SKM-1 (cell line): ENCODE measurements around the gene NPAS3.

Source experiments
- DNase-seq: peaks from one replicate; lab custom pipeline; 2025; ENCODE audit not compliant: unreplicated experiment; lab: John Stamatoyannopoulos, UW

The NPAS3 gene

DNA sequence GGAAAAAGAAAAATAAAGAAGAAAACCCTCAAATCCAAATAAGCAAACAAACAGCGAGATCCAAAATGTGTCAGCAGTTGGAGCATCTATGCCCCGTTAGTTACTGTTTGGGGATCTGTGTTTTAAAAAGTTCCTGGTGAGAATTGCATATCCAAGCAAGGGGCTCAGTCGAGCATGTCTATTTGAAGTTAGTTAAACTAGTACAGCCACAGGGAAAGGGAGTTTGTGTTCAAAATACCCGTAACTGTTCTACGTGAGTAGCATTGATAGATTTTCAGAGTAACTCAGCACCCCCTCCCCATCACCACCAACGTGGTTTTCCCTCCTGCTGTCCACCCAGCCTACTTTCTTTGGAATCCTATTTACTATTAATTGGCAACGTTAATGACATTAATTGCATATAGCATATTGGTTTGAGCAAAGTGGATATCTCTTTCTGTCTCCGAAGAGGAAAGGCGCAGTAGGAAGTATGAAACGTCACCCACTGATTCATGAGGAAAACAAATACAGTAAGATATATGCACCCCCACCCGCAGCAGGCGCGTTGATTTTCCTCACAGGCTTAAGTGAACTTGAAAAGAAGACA is 1.5 kb downstream of the NPAS3 start:
- no peak for DNase-seq

GRCh38 chr14:32940711-32941667 is 2.3 kb downstream of the NPAS3 start:
- no peak for DNase-seq

GRCh38 chr14:32941668-32942065 is 3.0 kb downstream of the NPAS3 start:
- no peak for DNase-seq

- DNase-seq = no peak
Measured at GRCh38 chr14:32947081-32947480, 8.4 kb downstream of the NPAS3 start.

GRCh38 chr14:32947792-32948191 is 9.1 kb downstream of the NPAS3 start:
- no peak for DNase-seq

DNA sequence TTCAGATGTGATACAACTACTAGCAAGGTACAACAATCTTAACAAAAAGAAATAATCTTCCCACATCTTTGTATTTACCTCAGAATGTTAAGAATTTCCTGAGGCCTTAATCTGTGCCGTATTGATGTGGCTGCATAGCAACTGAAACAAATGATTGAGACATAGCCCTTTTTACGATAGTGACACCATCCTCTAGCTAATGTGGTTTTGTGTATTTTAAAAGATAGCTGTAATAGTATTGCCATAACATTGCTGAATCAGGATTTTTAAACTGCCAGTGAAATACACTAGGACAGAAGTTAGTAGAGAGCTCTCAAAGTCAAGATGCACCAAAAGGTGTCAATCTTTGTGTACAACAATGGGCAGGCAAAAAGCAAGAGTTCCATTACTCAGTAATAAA is 11.9 kb downstream of the NPAS3 start:
- DNase-seq = no peak

DNA sequence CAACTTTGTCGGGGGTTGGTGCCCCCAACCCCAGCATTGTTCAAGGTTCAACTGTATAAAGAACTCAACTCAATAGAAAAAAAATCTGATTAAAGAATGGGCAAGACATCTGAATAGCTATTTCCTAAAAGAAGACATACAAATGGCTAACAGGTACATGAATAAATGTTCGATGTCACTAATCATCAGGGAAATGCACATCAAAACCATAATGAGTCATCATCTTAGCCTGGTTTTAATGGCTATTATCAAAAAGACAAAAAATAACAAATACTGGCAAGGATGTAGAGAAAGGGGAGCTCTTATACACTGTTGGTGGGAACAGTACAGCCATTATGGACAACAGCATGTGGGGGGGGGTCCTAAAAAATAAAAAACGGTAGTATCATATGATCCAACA is 28.7 kb downstream of the NPAS3 start:
- no peak for DNase-seq

DNA sequence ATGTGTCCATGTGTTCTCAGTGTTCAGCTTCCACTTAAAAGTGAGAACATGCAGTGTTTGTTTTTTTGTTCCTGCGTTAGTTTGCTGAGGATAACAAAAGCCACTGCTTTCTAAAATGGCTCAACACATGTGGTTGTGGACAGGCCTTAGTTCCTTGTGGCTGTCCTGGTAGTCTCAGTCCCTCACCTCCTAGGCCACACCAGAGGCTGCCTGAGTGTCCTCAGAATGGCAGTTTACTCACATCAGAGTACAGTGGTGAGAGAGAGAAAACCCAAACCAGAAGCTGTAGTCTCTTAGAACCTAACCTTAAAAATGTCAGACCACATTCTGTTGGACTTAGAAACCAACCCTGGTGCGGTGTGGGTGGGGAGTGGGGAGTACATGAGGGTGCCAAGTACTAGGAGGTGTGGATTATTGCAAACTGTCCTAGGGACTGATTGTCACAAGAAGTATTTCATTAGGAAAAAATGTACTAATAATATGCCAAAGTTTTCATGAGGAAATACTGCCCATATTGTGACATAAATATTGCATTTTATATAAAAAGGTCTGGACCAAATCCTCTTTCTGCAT is 30.4 kb downstream of the NPAS3 start:
- no peak for DNase-seq

- DNase-seq = no peak
Measured at GRCh38 chr14:32977913-32978312, 39.2 kb downstream of the NPAS3 start.

- no peak for DNase-seq
Measured at GRCh38 chr14:32978691-32979255, 40.1 kb downstream of the NPAS3 start.

GRCh38 chr14:32980178-32980901 is 41.7 kb downstream of the NPAS3 start:
- DNase-seq = no peak

GRCh38 chr14:32980902-32981501 is 42.3 kb downstream of the NPAS3 start:
- no peak for DNase-seq

DNA sequence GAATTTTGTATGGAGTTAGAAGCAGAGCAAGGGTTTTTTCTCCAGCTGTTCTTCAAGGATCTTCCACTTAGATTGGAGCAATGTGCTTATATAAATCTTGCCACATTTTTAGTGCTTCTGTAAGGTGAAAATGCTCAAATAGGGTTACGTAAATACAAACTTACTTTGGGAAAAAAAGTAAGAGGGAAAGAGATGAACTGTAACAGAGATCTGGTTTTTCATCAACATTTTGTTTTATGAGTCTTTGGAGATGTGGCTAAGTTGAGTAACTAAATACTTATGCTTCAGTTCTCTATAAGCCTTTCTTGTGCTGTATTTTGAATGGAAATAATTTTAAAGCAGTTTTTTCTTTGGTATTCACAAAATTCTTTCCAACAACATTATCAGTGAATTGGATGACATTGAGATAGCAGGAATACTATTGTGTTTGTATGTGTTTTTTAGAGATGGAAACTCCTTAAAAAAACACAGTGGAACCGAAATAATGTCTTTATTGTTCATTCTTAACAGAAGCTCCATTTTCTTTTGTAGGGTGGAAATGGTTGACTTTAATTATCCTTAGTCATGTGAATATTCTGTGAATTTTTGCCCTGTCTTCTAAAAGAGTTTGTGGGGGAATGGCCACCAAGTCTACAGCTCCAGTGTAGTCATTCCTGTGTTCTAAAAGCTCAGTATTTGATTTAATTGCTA is 45.7 kb downstream of the NPAS3 start:
- DNase-seq = no peak

DNA sequence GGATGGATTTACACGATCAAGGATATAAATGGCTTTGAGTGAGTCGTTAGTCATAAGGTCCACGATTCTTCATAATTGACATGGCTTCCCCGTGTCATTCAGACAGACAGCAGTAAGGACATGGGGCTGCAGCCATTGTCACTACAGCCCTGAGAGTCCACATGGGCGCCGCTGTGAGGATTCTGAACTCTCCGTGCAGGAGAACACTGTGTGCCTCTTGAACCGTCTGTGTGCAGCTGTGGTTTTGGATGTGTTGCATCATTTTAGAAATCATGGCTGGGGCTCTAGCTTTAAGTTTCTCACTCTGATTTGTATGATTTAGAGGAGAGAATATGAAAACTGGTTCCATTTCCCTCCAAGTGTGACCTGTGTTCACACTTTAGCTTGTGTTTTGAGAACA is 47.2 kb downstream of the NPAS3 start:
- no peak for DNase-seq

DNA sequence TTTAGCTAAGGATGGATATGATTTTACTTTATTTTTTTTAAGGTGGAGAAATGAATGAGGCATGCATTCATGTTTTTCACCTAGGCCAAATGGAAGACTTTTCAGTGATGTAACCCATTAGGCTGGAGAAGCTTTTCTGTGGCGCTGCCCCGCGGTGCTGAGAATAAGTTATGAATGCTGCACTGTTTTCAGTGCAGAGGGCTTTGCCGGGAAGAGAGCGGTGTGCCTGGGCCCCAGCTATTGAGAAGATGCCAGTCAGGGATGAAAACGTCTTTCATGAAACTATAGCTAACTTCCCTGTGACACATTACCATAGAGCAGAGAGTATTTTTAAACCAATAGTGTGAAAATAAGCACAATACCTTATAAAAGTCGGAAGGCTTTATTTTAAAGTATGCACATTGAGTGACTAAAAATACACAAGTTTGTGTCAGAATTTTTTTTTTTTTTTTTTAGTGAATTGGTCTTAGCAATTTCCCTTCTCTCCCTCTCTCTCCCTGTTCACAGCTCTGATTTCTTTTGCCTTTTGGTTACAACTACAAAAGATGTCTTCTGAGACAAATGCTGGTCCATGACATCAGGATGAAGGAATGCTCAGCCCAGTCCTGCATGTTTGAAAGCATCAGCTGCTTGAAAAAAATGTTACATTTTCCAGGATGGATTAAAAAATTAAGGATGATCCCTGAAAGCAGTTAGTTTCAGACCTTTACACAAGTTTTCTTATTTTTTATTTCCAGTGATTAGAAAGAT is 48.3 kb downstream of the NPAS3 start:
- DNase-seq = no peak

DNA sequence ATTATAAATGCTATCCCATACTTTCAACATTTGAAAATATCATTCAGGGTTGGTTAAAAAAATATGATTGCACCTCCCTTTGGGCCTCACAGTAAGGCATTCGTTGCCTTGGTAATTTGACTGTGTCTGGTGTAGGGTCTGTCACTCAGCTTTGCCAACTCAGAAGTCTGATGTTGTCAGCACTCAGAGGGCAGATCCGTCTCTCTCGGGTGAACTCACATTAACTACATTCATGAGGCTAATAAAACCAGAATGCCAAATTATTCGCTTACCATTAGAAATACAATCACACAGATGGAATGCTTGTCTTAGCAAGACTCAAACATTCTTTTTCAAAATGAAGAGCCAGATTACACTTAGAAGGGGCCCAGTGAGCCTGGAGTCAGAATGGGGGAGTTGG is 53.0 kb downstream of the NPAS3 start:
- no peak for DNase-seq

DNA sequence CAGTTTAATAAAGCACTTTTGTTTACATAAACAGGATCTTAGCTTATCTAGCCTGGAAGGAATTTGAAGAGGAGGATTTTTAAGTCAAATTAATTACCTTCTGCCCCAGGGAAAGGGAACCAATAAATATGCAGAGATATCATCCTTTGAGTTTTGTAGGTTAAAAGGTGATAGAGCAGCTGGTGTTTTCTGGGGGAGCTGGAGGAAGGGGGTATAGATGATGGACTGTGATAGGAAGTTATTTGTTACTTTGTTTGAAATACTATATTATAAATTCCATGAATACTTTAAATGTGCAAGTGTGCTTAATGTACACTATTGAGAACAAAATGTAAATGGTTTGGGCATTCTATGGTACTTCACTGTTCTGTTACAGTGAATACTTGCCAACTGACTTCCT is 55.2 kb downstream of the NPAS3 start:
- DNase-seq = no peak

- no peak for DNase-seq
Measured at GRCh38 chr14:32996343-32996742, 57.7 kb downstream of the NPAS3 start.

DNA sequence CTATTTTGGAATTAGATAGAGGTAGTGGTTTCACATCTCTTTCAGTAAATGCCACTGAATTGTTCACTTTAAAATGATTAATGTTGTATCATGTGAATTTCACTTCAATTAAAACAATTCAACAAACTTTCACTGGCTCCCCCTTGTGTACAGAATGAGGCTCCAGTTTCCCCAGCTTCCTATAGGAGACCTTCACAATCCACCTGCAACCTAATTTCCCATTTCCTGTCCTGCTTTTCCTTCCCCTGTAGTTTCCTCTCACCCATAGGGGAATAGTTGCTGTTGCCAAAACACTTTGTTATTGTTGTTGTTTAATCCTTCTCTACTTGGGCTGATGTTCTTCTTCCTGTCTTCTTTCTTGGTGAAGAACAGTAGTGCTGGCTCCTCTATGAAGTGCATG is 59.8 kb downstream of the NPAS3 start:
- DNase-seq = no peak

GRCh38 chr14:33009673-33010072 is 71.0 kb downstream of the NPAS3 start:
- DNase-seq = no peak
